HG03108 (cell line): ENCODE measurements around the gene SYT15.
"Not testable (repeated sequence)": the region's sequence is repeated elsewhere in the genome, so short reads cannot be mapped to it uniquely, and the experiment has no call there.

ENCODE experiments used
- ATAC-seq: cut with Tn5 transposase; IDR thresholded peaks from one replicate; pipeline ENCODE4 v1.9.1; 2021; ENCODE audit warnings: moderate library complexity; ENCODE audit not compliant: unreplicated experiment

SYT15 gene

GRCh38 chr10:46587546-46587945 lies 8.6 kb downstream of the SYT15 start:
- not testable (repeated sequence) for ATAC-seq

DNA sequence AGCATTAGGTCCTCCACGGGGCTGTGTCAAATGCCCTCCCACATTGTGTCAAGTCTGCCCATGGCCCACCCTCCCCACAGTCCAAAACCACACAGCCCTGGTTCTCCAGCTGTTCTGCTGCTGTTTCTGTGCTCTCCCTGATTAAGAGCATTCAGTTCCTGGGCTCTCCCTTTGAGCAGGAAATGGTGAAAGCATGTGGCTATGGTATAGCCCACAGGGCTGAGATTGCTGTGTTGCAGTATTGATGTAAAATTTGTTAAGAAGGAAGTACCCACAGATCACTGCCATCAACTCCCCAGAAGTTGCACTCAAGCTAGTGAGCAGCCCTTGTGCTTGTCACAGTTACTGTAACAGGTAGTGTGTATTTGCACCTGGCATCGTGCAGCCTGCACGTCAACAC lies 9.3 kb downstream of the SYT15 start:
- not testable (repeated sequence) for ATAC-seq

- ATAC-seq, result not testable (repeated sequence)
Observed at GRCh38 chr10:46589589-46589988, 10.7 kb downstream of the SYT15 start.

DNA sequence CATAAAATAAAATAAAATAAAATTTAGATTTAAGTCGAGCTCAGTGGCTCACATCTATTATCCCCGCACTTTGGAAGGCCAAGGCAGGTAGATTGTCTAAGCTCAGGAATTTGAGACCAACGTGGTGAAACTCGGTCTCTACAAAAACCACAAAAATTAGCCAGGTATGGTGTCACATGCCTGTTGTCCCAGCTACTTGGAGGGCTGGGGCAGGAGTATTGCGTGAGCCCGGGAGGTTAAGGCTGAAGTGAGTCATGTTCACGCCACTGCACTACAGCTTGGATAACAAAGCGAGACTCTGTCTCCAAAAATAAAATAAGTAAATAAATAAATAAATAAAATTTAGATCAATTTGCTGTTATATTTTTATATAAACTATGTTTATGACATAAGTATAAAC lies 12.1 kb downstream of the SYT15 start:
- ATAC-seq, result not testable (repeated sequence)

DNA sequence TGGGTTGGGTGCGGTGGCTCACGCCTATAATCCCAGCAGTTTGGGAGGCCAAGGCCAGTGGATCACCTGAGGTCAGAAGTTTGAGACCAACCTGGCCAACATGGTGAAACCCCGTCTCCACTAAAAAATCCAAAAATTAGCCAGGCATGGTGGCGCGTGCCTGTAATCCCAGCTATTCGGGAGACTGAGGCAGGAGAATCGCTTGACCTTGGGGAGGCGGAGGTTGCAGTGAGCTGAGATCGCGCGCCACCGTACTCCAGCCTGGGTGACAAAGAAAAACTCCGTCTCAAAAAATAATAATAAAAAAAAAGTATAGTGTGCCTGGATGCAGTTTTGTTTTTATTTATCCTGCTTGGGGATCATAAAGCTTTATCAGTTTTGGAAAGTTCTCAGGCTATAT lies 14.4 kb downstream of the SYT15 start:
- ATAC-seq, result not testable (repeated sequence)

DNA sequence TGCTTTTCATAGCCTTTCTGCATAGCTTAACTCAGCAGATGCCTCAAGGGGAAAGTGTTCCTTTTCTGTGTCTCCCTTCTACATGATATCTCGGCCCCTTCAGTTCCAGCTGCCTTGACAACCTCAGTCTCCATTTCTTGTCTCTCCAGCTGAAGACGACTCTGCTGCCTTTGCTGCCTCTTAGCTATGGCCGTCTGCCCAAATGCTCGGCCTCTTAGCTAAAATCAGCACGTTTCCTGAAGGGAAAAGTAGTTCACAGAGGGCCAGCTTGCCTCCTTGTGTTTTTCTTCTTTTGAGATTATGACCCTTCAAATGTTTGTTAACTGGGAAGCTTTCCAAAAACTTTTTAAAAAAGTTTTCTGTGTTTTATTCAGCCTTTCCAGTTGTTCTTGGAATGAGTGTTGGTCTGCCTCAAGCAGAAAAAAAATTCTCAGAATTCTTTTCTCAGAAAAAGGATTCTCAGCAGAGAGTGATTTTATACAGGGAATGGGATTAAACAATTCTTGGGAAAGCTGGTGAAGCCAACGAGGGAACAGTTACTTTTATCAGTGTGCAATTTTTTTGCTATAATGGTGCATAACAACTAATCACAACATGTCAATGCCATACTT lies 15.6 kb downstream of the SYT15 start:
- ATAC-seq, result not testable (repeated sequence)

- not testable (repeated sequence) for ATAC-seq
Observed at GRCh38 chr10:46596570-46596969, 17.6 kb downstream of the SYT15 start.

GRCh38 chr10:46597616-46598246 lies 18.8 kb downstream of the SYT15 start:
- ATAC-seq, result peak; percentile 72

DNA sequence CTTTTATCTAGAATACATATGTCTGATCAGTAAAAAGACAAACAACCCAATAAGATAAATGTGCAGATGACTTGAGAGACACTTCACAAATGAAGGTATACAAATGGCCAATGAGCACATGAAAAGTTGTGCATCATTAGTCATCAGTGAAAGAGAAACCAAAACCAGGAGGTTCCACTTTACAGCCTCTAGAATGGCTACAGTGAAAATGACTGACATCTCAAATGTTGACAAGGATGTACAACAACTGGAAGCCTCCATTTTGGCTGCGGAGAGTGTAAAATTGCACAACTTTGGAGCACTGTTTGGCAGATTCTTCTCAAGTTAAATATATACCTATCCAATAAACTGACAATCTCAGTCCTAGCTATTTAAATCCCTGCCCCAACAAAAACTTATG lies 21.6 kb downstream of the SYT15 start:
- peak; percentile 71 for ATAC-seq

GRCh38 chr10:46615540-46615939 lies 36.6 kb downstream of the SYT15 start:
- ATAC-seq, result not testable (repeated sequence)

DNA sequence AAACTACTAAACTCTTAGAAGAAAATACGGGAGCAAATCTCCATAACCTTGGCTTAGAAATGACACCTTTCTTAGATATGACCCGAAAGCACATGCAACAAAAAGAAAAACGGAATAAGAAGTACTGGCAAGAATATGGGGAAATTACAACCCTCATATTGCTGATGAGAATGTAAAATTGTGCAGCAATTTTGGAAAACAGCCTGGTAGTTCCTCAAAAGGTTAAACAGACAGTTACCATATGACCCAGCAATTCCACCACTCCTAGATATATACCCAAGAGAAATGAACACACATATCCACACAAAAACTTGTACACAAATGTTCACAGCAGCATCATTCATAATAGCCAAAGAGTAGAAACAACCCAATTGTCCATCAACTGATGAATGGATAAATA lies 37.3 kb downstream of the SYT15 start:
- ATAC-seq, result not testable (repeated sequence)

GRCh38 chr10:46617134-46617533 lies 38.2 kb downstream of the SYT15 start:
- ATAC-seq, result not testable (repeated sequence)

DNA sequence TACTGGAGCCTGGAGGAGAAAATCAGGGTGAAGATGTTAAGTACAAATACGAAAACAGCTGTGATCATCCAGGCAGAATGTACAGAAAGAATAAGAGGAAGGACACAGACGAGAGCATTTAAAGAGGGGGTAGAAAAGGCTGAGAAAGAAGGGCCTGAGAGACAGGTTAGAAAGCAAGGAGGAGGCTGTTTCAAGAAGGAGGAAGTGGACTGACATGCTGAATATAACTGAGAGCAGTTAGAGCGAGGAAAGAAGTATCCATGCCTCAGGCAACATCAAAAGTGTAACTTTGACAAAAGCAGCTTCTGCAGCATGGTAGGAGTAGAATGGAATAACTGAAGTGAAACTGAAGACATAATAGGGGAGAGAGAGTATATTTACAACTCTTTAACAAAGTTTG lies 39.0 kb downstream of the SYT15 start:
- not testable (repeated sequence) for ATAC-seq

DNA sequence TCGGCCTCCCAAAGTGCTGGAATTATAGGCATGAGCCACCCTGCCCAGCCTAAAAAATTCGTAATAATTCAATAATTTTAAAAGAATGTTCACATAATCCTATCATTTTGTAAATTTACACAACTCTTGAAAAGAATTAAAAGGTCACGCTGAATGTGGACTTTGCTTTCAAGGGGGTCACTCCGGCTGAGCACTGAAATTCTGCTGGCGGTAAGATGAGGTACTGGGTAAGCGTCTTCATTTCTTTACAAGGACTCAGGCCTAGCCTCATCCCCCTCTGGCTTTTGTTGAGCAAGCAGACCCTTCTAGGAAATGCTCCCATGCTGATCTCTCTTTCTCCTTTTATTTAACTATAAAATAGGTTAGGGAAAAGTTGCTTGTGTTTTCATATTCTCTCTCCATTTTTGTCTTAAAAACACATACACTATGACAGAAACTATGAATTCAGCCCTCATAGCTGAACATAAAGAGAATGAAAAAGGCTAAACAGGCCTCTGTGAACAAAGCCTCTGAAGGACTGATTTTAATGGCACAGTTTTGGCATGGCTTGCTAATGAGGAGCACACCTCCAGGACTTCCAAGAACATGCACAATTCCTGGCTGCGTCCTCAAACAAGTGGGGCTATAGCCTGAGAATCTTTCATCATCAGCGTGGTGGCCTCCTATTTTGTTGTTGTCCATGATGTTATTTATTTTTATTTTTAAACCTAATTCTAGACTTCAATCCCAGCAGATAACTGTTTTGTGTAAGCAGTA lies 45.1 kb downstream of the SYT15 start:
- not testable (repeated sequence) for ATAC-seq

GRCh38 chr10:46629805-46630204 lies 50.9 kb downstream of the SYT15 start:
- not testable (repeated sequence) for ATAC-seq

- not testable (repeated sequence) for ATAC-seq
Observed at GRCh38 chr10:46630816-46631215, 51.9 kb downstream of the SYT15 start.

GRCh38 chr10:46631683-46632082 lies 52.8 kb downstream of the SYT15 start:
- ATAC-seq, result not testable (repeated sequence)

DNA sequence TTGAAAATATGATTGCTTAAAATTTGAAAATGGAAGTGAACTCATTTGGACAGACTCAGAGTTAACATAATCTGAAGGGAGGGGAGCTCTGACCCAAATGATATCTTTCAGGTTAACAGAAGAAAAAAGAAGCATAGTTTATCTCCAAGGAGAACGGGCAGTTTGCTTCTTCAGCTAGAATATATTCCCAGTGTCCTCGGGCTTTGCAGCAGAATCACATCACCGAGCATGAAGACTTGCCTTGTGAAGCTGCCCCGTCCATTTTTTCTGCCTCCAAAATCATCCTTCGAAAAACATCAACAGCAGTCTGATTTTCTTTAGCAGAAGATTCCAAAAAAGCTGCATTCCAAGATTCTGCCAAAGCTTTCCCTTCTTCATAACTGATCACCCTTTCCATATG lies 55.8 kb downstream of the SYT15 start:
- not testable (repeated sequence) for ATAC-seq

DNA sequence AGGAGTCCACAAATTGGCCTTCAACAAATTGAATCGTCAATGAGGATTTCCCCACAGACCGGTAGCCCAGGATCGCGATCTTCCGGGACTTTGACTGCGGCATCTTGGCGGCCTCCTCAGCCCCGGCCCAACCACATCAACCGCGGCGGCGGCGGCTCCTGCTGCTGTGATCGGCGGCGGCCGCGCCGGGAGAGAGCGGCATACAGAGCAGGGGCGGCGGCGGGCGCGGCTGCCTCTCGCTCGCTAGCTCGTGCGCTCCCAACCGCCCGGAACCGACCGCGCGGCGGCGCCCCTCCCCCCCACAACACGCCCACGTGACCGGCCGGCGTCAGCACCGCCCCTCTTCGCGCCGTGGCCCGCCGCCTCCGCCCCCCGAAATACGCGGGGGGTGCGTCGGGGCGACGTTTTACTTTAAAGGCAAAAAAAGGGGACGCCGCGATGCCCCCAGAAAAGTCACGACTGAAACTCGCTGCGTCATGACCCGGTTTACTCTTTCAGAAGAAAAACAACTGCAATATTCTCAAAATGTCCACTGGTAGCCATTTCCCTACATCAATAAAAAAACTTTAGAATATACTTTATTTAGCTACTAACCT lies 56.5 kb downstream of the SYT15 start:
- peak; percentile 78 for ATAC-seq

- not testable (repeated sequence) for ATAC-seq
Observed at GRCh38 chr10:46640005-46640404, 61.1 kb downstream of the SYT15 start.
